Muscle of back (tissue), 11 donors: ENCODE measurements around the gene PBXIP1. TPM values are rescaled to one million over a fixed set of nuclear protein-coding genes. Genes with fewer than 3 reads are reported as not detected.

Experiments
- DNase-seq, 3 donors: peaks; one replicate each; pipeline versions ENCODE4 v3.0.0 to v3.0.0-alpha.2; 2013
- polyA plus RNA-seq, 10 donors: library from polyadenylated mRNA; unstranded; fragments of 120-200 nt; gene quantifications; one replicate each; pipeline ENCODE4 v1.2.1, GENCODE V29; 2013; ENCODE audit not compliant: insufficient read length in 10 of 10

PBXIP1 gene
- polyA plus RNA-seq, 10 donors, result 81.5 to 150 (median 124) TPM

GRCh38 chr1:154973344-154974101 lies 17.6 kb upstream of the PBXIP1 start:
- DNase-seq, result peak; percentile 94 to 97 (median 97)

- DNase-seq, result peak in 2 of 3 donors; percentile 61 to 93
These were observed 16.8 kb upstream of the PBXIP1 start for GRCh38 chr1:154972517-154973343.

DNA sequence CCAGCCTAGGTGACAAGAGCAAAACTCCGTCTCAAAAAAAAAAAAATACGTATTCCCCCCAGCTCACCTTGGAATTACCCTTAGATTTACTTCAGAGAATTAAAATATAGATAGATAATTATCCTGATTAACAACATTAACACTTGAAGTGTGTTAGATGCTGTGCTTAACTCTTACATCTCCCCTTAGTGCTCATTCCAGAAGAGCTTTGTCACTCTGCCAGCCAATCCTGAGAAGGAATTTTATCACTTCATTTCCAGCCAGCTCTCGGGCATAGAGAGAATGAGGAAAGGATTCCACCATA lies 16.3 kb upstream of the PBXIP1 start:
- DNase-seq, result no peak

- DNase-seq, result no peak
These were observed 15.6 kb upstream of the PBXIP1 start for GRCh38 chr1:154971341-154971998.

- peak; percentile 96 to 99 (median 97) for DNase-seq
These were observed 14.9 kb upstream of the PBXIP1 start, which contains the start of gene SHC1 for GRCh38 chr1:154970631-154971340. TSS of gene SHC1 (minus strand) at chr1:154970747. CDS start at chr1:154970526, 221 bp downstream.

DNA sequence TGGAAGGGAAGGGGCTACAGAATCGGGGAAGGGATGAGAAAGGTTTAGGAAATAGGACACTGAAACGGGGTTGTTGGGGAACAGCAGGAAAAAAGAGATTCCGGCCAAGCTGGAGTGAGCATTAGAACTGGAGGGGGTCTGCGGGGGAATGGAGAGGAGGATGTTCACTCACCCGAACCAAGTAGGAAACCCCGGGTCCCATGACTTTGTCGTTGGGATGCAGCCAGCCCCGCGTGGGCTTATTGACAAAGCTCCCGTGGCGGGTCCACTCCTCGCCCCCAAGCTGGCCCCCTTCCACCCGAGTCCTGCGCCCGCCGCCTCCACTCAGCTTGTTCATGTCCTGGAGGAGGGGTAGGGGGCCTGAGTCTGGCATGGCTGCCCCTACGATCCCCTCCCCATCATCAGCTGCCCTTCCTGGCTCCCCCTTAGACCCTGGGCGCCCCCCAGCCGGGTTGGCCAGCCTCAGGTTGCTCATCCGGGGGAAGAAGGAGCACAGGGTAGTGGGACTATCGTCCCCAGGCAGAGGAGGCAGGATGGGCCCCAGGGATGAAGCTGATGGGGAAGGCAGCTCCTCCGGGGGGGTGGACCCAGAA lies 14.1 kb upstream of the PBXIP1 start:
- DNase-seq, result peak in 1 of 3 donors; percentile 59

GRCh38 chr1:154969246-154969645 lies 13.3 kb upstream of the PBXIP1 start:
- no peak for DNase-seq

DNA sequence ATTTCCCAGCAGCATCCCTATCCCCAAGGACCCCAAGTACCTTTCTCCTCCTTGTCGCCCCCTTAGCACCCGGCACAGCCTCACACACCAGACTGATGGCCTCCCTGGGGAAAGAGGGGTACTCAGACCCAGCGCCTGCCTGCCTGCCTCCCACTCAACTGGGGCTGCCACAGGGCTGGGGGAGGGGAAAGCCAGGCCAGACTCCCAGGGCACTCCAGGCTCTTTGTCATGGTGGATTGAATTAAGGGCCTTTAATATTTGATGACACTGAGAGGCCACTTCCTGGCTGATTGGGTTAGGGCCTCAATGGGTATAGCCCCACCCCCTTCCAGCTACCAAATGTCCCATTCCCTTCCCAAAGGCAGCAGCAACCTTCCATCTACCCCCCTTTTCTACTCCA lies 12.8 kb upstream of the PBXIP1 start:
- no peak for DNase-seq

GRCh38 chr1:154967331-154967950 lies 11.5 kb upstream of the PBXIP1 start:
- no peak for DNase-seq

- DNase-seq, result no peak
These were observed 10.2 kb upstream of the PBXIP1 start for GRCh38 chr1:154966111-154966510.

DNA sequence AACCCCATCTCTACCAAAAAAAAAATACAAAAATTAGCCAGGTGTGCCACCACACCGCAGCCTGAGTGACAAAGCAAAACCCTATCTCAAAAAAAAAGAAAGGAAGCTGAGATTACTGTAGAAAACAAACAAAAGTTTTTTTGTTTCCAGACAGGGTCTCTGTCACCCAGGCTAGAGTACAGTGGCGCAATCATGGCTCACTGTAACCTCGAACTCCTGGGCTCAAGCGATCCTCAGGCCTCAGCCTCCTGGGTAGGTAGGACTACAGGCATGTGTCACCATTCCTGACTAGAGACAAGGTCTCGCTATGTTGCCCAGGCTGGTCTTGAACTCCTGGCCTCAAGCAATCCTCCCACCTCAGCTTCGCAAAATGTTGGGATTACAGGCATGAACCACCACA lies 8.5 kb upstream of the PBXIP1 start:
- no peak for DNase-seq

DNA sequence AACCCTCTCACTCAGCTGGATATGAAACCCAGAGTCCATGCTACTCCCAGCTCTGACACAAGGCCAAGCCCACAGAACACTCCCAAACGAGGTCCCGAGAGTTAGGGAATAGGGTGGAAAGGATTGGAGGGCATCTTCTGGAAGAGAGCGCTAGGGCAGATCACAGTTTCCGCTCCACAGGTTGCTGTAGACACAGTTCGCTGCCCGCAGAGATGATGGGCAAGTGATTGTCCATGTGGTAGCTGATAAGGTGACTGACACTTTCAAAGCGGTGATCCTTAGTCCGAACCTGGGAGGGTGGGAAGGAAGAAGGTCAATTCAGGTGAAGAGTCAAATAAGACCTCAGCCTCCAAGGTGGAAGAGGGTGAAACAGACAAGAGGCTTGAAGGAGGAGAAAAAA lies 7.7 kb upstream of the PBXIP1 start:
- no peak for DNase-seq

- DNase-seq, result no peak
These were observed 7.0 kb upstream of the PBXIP1 start for GRCh38 chr1:154962795-154963330.

DNA sequence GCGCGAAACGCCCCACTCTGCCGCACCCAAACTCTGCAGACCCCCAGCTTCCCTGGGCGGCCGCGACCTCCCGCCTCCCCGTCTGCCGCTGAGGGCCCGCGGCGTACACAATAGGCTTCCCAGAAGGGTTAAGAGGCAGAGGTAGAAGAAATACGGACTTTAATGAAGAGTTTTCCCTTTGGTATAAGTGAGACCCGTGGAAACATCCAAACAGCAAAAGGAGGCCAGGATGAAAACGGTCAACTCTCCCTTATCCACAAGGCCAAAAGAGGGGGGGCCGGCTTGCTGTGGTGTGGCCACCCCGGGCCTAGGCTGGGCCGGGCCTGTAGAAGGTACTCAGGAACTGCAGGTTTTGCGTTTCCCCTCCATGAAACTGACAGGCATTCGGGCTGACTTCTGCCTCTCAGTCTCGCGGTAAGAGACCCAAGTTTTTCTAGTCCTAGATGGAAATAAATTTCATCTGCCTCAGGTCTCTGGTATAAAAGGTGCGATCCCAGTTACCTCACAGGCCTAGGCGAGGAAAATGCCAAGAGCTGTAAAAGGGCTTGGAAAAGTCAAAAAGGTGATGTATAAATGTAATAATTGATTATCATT lies 6.4 kb upstream of the PBXIP1 start:
- DNase-seq, result no peak

- DNase-seq, result peak; percentile 76 to 97 (median 87)
These were observed 5.6 kb upstream of the PBXIP1 start, which contains the start of gene PYGO2 for GRCh38 chr1:154961207-154962155. TSS of gene PYGO2 (minus strand) at chr1:154961782. CDS start at chr1:154961576, 206 bp downstream.

- DNase-seq, result no peak
These were observed 4.7 kb upstream of the PBXIP1 start for GRCh38 chr1:154960446-154961136.

DNA sequence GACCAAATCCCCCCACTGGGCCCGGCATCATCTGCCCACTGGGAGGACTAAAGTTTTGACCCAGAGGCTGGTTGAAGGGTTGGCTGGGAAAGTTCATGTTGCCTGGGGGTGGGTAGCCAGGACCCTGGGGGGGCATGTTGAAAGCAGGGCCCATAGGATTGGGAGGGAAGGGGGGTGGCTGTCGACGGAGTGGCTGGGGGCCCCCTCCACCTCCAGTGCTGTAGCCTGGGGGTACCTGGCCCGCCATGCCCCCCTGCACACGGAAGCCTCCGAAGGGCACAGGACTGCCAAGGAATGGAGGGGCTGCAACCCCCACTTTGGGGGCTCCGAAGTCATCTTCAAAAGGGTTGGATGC lies 3.5 kb upstream of the PBXIP1 start:
- no peak for DNase-seq

- DNase-seq, result no peak
These were observed 3.0 kb upstream of the PBXIP1 start for GRCh38 chr1:154958681-154959425.
